GM18519 (cell line): ENCODE measurements around the gene LMCD1.

ENCODE experiments used
- ATAC-seq: cut with Tn5 transposase; IDR thresholded peaks from one replicate; pipeline ENCODE4 v1.9.1; 2021; ENCODE audit warnings: mild to moderate bottlenecking, moderate library complexity; ENCODE audit not compliant: unreplicated experiment, low FRiP score

The LMCD1 gene

GRCh38 chr3:8501371-8502131, at the start of gene LMCD1:
Gene LMCD1, plus strand, starts transcription at chr3:8501823. Its CDS starts 116 bp downstream, at chr3:8501939.
- ATAC-seq: peak; percentile 95

GRCh38 chr3:8452112-8452511, 49.5 kb upstream of the LMCD1 start:
- no peak for ATAC-seq

- ATAC-seq: no peak
These were observed 48.5 kb upstream of the LMCD1 start for GRCh38 chr3:8453153-8453552.

- no peak for ATAC-seq
These were observed 45.9 kb upstream of the LMCD1 start for GRCh38 chr3:8455526-8456411.

- no peak for ATAC-seq
These were observed 45.2 kb upstream of the LMCD1 start for GRCh38 chr3:8456412-8456811.

- no peak for ATAC-seq
These were observed 44.6 kb upstream of the LMCD1 start for GRCh38 chr3:8457039-8457438.

GRCh38 chr3:8458238-8458661, 43.4 kb upstream of the LMCD1 start:
- no peak for ATAC-seq

- ATAC-seq: no peak
These were observed 42.9 kb upstream of the LMCD1 start for GRCh38 chr3:8458711-8459110.

- ATAC-seq: no peak
These were observed 41.4 kb upstream of the LMCD1 start for GRCh38 chr3:8460050-8460708.

GRCh38 chr3:8460815-8461456, 40.7 kb upstream of the LMCD1 start:
- ATAC-seq: no peak

- ATAC-seq: no peak
These were observed 37.0 kb upstream of the LMCD1 start for GRCh38 chr3:8464668-8465067.

- ATAC-seq: no peak
These were observed 35.1 kb upstream of the LMCD1 start for GRCh38 chr3:8466526-8466925.

GRCh38 chr3:8470801-8471200, 30.8 kb upstream of the LMCD1 start:
- ATAC-seq: no peak

- no peak for ATAC-seq
These were observed 29.1 kb upstream of the LMCD1 start for GRCh38 chr3:8472549-8472948.

- ATAC-seq: no peak
These were observed 28.6 kb upstream of the LMCD1 start for GRCh38 chr3:8473029-8473428.

- no peak for ATAC-seq
These were observed 27.6 kb upstream of the LMCD1 start for GRCh38 chr3:8473990-8474389.

GRCh38 chr3:8474991-8475390, 26.6 kb upstream of the LMCD1 start:
- ATAC-seq: no peak

GRCh38 chr3:8480699-8481098, 20.9 kb upstream of the LMCD1 start:
- ATAC-seq: no peak

- ATAC-seq: no peak
These were observed 20.2 kb upstream of the LMCD1 start for GRCh38 chr3:8481380-8481779.

GRCh38 chr3:8482263-8482662, 19.4 kb upstream of the LMCD1 start:
- no peak for ATAC-seq
